Panc1 (cell line): ENCODE results near the gene HOMER2. TPM values are rescaled to one million over a fixed set of nuclear protein-coding genes. Genes with fewer than 3 reads are reported as not detected.
A peak's percentile ranks its signal among the peaks of the same experiment; 100 is the strongest.

Experiments used
- ATAC-seq: fragments of 200-7000 bp; cut with Tn5 transposase; 2 replicates; pipeline ENCODE4 v1.9.1; 2020; ENCODE audit warnings: mild to moderate bottlenecking, moderate library complexity
- BruUV-seq: library from RNA; stranded (reverse); fragments of 400-500 nt; replicated peaks from 2 replicates; lab custom pipeline; 2021; lab: Mats Ljungman, UMichigan
- CTCF ChIA-PET: fragments of 300-600 bp; sonication (Branson Sonifier 250); formaldehyde crosslinking; loops from one replicate; lab custom pipeline; 2022; ENCODE audit warnings: antibody characterized with exemption; lab: Charles Lee
- POLR2A ChIA-PET: fragments of 300-600 bp; sonication (Branson Sonifier 250); formaldehyde crosslinking; loops from one replicate; lab custom pipeline; 2022; ENCODE audit warnings: antibody characterized with exemption; lab: Charles Lee
- DNase-seq: peaks from one replicate; pipeline ENCODE4 v3.0.0-alpha.2; 2010; ENCODE audit warnings: low read depth, low spot score
- H3K27ac ChIP-seq: 2 replicates; pipeline ENCODE4 v1.5.1; 2011; ENCODE audit warnings: mild to moderate bottlenecking, low read length, inconsistent platforms
- H3K27me3 ChIP-seq: fragments of 200-500 bp; sonication (Bioruptor generic); 2 replicates; pipeline ENCODE4 v1.6.0; 2014; ENCODE audit warnings: low read length, inconsistent platforms; ENCODE audit not compliant: control insufficient read depth, insufficient read depth
- H3K36me3 ChIP-seq: fragments of 200-500 bp; sonication (Bioruptor generic); 2 replicates; pipeline ENCODE4 v1.5.1; 2014; ENCODE audit warnings: inconsistent platforms, mild to moderate bottlenecking, low read length, moderate library complexity; ENCODE audit not compliant: control insufficient read depth, insufficient read depth
- H3K4me1 ChIP-seq: 2 replicates; pipeline ENCODE4 v1.5.1; 2011; ENCODE audit warnings: inconsistent platforms, mild to moderate bottlenecking, low read length, moderate library complexity; ENCODE audit not compliant: control insufficient read depth, insufficient read depth
- H3K4me3 ChIP-seq, 2 experiments: 2 replicates each; pipeline ENCODE4 v1.5.1; 2011 to 2012; ENCODE audit warnings: low read depth in 2 of 2, low read length in 2 of 2, mild to moderate bottlenecking in 2 of 2, inconsistent platforms in 1 of 2, moderate library complexity in 1 of 2
- H3K9me3 ChIP-seq: fragments of 200-500 bp; sonication (Bioruptor generic); 2 replicates; pipeline ENCODE4 v1.5.1; 2014; ENCODE audit warnings: low read depth, mild to moderate bottlenecking, inconsistent platforms, low read length, moderate library complexity; ENCODE audit not compliant: control insufficient read depth, insufficient read depth
- CTCF ChIP-seq: fragments of 450-650 bp; IDR thresholded peaks from 2 replicates; pipeline ENCODE4 v1.5.1; 2017; ENCODE audit warnings: mild to moderate bottlenecking
- POLR2AphosphoS5 ChIP-seq: IDR thresholded peaks from 2 replicates; pipeline ENCODE4 v1.6.1; 2012; ENCODE audit warnings: mild to moderate bottlenecking, low read depth, low read length, moderate library complexity
- REST ChIP-seq, 2 experiments: IDR thresholded peaks; 2 replicates each; pipeline ENCODE4 v1.6.1; 2011 to 2012; ENCODE audit warnings: low read depth in 2 of 2, control low read depth in 1 of 2, low read length in 1 of 2, mild to moderate bottlenecking in 1 of 2, moderate library complexity in 1 of 2; ENCODE audit not compliant: insufficient read depth in 1 of 2
- SIN3A ChIP-seq: IDR thresholded peaks from 2 replicates; pipeline ENCODE4 v1.6.1; 2012; ENCODE audit warnings: low read depth, mild to moderate bottlenecking, low read length, moderate library complexity, borderline replicate concordance; ENCODE audit not compliant: insufficient read depth
- TCF7L2 ChIP-seq: IDR thresholded peaks from 2 replicates; pipeline ENCODE4 v1.6.1; 2011; ENCODE audit warnings: mild to moderate bottlenecking, low read depth, low read length, inconsistent platforms
- in situ Hi-C: cut with HindIII; loops from 2 replicates; pipeline ENCODE4 v1.10.0; 2016; ENCODE audit warnings: low sequenced_read_pairs, low pct_unique_long_range_greater_than_20kb
- intact Hi-C: fragments of 100-400 bp; cut with micrococcal nuclease; formaldehyde crosslinking; loops from one replicate; pipeline ENCODE4 v1.10.0; 2022; ENCODE audit not compliant: unreplicated experiment
- total RNA-seq: library from RNA; stranded (reverse); gene quantifications from one replicate; pipeline ENCODE4 v1.2.1, GENCODE V29; 2021; ENCODE audit not compliant: unreplicated experiment

Gene HOMER2
- total RNA-seq, 1 experiment from 2014 or later: 35.9 TPM

- no peaks in the 10 kb centered on the region for H3K36me3 ChIP-seq
- no peak overlapping the region for H3K27ac ChIP-seq
- no peak for ATAC-seq
- no peaks in the 10 kb centered on the region for H3K9me3 ChIP-seq
- TSS peak; percentile 62 for BruUV-seq
- in situ Hi-C loops (no loop called here), intact Hi-C loops (no loop called here)
- DNase-seq: no peak
- ChIA-PET POLR2A (no interaction called here), CTCF (interaction anchor here (0.6 kb wide), 1 partner anchor 10 kb away, joined by 13 read pairs; no protein-coding TSS in a partner anchor)
- H3K4me3 ChIP-seq: peak overlapping the region; percentile 69 to 71; a peak in 3 of 4 replicates
- peaks cover 15% of the 10 kb centered on the region for H3K4me1 ChIP-seq
- H3K27me3 ChIP-seq: no peaks in the 10 kb centered on the region
- TF ChIP-seq CTCF (no peak), SIN3A (no peak), TCF7L2 (no peak), POLR2AphosphoS5 (no peak), REST (IDR thresholded peaks at IDR 0.05; ENCODE audit: insufficient read depth in 1 of 2, low read depth in 2 of 2, low read length in 1 of 2) (no peak)
These were observed 1.7 kb downstream of the HOMER2 start for GRCh38 chr15:82950746-82951370.

DNA sequence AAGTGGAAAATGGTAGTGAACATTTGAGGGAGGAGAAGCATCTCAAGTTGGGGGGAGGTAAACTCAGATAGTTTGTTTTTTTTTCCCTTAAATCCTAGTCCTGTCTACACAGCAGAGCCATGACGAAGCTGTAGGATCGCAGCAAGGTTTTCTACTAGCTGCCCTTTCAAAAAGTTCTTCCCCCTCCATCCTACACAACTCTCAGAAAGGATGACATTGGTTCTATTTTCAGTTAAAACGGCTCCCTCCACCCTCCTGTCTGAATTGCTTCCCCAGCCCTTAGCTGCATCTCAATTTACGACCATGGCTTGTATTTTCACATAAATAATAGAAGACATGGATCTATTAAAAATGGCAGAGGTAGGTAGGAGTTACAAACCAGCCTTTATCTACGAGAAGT is 2.2 kb downstream of the HOMER2 start:
- in situ Hi-C loops: no loop called here
- no peaks in the 10 kb centered on the region for H3K27me3 ChIP-seq

More for the DNA sequence above, 2.2 kb downstream of the HOMER2 start:
- ATAC-seq (no peak), DNase-seq (no peak)
- no peaks in the 10 kb centered on the region for H3K36me3 ChIP-seq
- no TSS peak for BruUV-seq
- no peak overlapping the region for H3K27ac ChIP-seq
- H3K9me3 ChIP-seq: no peaks in the 10 kb centered on the region
- CTCF ChIA-PET: interaction anchor here (0.6 kb wide), 1 partner anchor 9 kb away, joined by 13 read pairs; no protein-coding TSS in a partner anchor
- TF ChIP-seq POLR2AphosphoS5 (no peak), CTCF (no peak), TCF7L2 (no peak), REST (IDR thresholded peaks at IDR 0.05; ENCODE audit: insufficient read depth in 1 of 2, low read depth in 2 of 2, low read length in 1 of 2) (no peak), SIN3A (no peak)
- POLR2A ChIA-PET: no interaction called here
- no peak overlapping the region for H3K4me3 ChIP-seq
- intact Hi-C loops: no loop called here
- H3K4me1 ChIP-seq: peaks cover 15% of the 10 kb centered on the region
